ENCODE data around the gene BUD31.

DNA sequence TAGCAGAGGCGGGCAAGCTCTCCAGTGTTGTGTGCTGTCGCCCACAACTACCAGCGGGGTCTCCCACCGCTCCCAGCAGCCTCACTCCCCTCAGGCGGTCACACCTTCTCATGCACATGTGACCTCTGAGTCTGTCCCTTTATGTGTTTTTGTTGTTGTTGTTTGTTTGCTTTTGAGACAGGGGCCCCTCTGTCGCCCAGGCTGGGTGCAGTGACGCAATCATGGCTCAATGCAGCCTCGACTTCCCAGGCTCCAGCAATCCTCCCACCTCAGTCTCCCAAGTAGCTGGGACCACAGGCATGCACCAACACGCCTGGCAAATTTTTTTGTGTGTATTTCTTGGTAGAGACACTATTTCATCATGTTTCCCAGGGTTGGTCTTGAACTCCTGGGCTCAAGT is 31.4 kb downstream of the BUD31 start:
- no peak for TF ChIP-seq POLR2AphosphoS5 (IDR thresholded peaks at IDR 0.05)
- TF ChIP-seq, protein P1, sequence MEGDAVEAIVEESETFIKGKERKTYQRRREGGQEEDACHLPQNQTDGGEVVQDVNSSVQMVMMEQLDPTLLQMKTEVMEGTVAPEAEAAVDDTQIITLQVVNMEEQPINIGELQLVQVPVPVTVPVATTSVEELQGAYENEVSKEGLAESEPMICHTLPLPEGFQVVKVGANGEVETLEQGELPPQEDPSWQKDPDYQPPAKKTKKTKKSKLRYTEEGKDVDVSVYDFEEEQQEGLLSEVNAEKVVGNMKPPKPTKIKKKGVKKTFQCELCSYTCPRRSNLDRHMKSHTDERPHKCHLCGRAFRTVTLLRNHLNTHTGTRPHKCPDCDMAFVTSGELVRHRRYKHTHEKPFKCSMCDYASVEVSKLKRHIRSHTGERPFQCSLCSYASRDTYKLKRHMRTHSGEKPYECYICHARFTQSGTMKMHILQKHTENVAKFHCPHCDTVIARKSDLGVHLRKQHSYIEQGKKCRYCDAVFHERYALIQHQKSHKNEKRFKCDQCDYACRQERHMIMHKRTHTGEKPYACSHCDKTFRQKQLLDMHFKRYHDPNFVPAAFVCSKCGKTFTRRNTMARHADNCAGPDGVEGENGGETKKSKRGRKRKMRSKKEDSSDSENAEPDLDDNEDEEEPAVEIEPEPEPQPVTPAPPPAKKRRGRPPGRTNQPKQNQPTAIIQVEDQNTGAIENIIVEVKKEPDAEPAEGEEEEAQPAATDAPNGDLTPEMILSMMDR (IDR thresholded peaks at IDR 0.05): no peak
